Gastroesophageal sphincter (tissue), 3 donors: ENCODE results near the gene CIP2A.

ENCODE experiments used
- CTCF ChIP-seq, 4 experiments: fragments of 200-600 bp in 2 of 4; fragments of 450-650 bp in 2 of 4; sonication (generic) in 1 of 4; IDR thresholded peaks; one replicate each; pipeline ENCODE4 v1.5.1; 2017 to 2019; ENCODE audit warnings: antibody characterized with exemption in 4 of 4, mild to moderate bottlenecking in 2 of 4, moderate library complexity in 2 of 4
- EP300 ChIP-seq: sonication (generic); formaldehyde crosslinking; IDR thresholded peaks from one replicate; pipeline ENCODE4 v1.6.1; 2017; ENCODE audit warnings: antibody characterized with exemption, mild to moderate bottlenecking
- POLR2A ChIP-seq, 2 donors: fragments of 450-650 bp; IDR thresholded peaks; one replicate each; pipeline ENCODE4 v1.6.1; 2017; ENCODE audit warnings: antibody characterized with exemption in 2 of 2, mild to moderate bottlenecking in 2 of 2, moderate library complexity in 1 of 2
- POLR2AphosphoS5 ChIP-seq: sonication (generic); formaldehyde crosslinking; IDR thresholded peaks from one replicate; pipeline ENCODE4 v1.6.1; 2017; ENCODE audit warnings: antibody characterized with exemption

GRCh38 chr3:108605491-108605890 lies 16.3 kb upstream of the CIP2A start:
- TF ChIP-seq POLR2AphosphoS5: no peak
- no peak for TF ChIP-seq EP300
- TF ChIP-seq CTCF (IDR thresholded peaks at IDR 0.05): no peak
- no peak for TF ChIP-seq POLR2A (IDR thresholded peaks at IDR 0.05)
